ENCODE results near the gene ADIPOR1.
"Not testable (repeated sequence)": the region's sequence is repeated elsewhere in the genome, so short reads cannot be mapped to it uniquely, and the experiment has no call there.

ADIPOR1 gene

DNA sequence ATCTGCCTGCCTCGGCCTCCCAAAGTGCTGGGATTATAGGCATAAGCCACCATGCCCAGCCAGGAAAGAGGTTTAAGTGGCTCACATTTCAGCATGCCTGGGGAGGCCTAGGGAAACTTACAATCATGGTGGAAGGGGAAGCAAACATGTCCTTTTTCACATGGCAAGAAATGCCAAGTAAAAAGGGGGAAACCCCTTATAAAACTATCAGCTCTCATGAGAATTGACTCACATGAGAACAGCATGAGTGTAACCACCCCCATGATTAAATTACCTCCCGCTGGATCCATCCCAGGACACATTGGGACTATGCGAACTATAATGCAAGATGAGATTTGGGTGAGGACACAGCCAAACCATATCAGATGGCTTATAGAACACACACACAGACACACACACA lies 22.3 kb downstream of the ADIPOR1 start:
- no peak for DNase-seq

GRCh38 chr1:202934755-202935154 lies 23.4 kb downstream of the ADIPOR1 start:
- no peak for DNase-seq

- DNase-seq, result no peak
Measured at GRCh38 chr1:202932476-202932875, 25.6 kb downstream of the ADIPOR1 start.

DNA sequence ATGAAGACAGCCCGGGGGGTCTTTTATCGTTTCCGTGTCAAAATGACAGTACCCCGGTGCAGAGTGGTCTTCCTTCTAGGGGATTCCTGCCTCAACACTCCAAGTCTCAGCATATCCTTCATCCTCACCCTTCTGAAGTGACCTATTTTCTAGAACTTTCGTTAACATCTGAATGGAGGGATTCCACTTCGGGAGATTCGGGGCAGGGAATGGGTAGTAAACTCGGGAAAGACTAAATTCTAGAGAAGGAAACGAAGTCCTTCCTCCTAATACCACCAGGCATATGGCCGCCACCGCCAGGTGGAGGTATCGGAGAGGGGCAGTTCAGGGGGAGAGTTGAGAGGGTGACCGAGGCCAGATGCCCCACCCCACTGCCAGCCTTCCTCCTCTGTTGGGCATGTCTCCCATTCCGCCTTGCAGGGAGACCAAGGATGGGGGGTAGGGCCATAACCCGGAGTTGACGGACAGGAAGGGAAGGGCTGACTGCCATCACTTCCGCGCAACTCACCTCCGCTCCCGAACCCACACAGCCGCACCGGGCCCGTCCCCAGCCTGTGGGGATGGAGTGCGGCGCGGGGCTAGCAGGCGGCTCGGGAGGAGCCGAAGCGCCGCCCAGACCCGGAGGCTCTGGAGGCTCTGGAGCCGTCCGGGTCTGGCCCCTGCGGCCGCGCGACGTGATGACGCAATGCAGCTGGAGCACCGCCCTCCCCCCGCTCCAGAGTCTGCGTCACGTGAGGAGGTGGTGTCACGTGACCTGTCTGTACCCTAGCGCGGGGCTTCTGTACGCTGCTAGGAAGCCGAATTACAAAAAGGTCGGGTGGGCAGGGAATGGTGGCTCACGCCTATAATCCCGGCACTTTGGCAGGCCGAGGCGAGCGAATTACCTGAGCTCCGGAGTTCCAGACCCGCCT lies 31.3 kb downstream of the ADIPOR1 start, which contains the start of gene KLHL12:
Gene KLHL12, minus strand, starts transcription at position 654 of the 911 bp plus-strand sequence. CDS start 2,072 bp downstream, outside the sequence.
- peak; percentile 93 for DNase-seq

DNA sequence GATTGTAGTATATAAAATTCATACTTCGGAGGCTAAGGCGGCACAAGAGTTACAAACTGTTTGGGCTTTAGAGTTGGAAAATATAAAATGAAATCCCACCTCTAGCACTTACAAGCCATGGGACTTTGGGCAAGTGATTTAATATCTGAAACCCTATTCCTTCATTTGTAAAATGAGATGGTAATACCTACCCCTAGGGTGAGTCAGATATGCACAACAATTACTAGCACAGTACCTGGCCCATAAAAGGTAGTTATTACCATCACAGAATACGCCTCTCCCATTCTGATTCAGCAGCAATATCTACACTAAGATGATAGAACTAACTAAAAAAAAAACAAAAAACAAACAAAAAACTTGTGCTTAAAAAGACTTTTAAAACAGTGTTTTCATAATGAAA lies 34.6 kb downstream of the ADIPOR1 start:
- DNase-seq, result no peak

DNA sequence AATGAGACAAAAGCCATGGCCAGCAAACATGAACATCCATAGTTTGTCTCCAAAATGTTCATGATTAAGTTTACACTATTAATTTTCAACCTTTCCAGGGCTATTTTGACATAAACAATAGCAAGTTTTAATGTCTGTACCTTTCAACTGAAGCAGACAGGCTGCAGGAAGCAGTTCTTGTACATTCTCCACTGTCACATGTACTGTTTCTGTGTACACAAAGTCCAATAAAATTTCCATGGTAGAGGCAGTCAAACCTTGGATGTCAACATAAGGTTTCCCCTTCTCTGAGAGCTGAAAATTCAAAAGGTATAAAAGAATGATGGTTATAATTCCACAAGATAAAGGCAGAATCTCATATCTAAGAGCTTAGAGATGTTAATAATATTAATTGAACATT lies 38.5 kb downstream of the ADIPOR1 start:
- no peak for DNase-seq

- no peak for DNase-seq
Measured at GRCh38 chr1:202915146-202915545, 43.0 kb downstream of the ADIPOR1 start.

DNA sequence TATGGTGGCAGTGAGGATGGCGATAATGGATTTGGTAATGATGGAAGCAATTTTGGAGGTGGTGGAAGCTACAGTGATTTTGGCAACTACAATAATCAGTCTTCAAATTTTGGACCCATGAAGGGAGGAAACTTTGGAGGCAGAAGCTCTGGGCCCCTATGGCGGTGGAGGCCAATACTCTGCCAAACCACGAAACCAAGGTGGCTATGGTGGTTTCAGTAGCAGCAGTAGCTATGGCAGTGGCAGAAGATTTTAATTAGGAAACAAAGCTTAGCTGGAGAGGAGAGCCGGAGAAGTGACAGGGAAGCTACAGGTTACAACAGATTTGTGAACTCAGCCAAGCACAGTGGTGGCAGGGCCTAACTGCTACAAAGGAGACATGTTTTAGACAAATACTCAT lies 45.6 kb downstream of the ADIPOR1 start:
- not testable (repeated sequence) for DNase-seq

DNA sequence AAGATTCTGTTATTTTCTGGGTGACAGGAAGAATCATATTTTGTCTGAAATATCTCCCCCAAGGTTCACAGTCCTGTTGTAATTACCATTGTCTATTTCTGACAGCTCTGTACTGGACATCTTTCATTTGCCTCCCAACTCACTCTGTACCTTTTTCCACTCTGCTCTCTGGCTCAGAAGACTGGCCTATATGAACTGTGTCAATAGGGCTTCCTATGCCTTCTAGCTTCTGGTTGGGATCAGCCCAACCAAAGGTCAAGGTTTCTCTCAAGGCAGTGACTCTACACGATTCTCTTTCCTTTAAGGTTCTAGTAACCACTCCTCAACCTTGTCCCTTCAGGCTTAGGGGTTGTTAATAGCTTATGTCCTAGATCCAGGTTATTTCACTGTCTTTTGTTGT lies 48.6 kb downstream of the ADIPOR1 start:
- no peak for DNase-seq

GRCh38 chr1:202908998-202909397 lies 49.1 kb downstream of the ADIPOR1 start:
- no peak for DNase-seq

GRCh38 chr1:202905331-202905730 lies 52.8 kb downstream of the ADIPOR1 start:
- DNase-seq, result no peak

GRCh38 chr1:202903808-202904207 lies 54.3 kb downstream of the ADIPOR1 start:
- not testable (repeated sequence) for DNase-seq

DNA sequence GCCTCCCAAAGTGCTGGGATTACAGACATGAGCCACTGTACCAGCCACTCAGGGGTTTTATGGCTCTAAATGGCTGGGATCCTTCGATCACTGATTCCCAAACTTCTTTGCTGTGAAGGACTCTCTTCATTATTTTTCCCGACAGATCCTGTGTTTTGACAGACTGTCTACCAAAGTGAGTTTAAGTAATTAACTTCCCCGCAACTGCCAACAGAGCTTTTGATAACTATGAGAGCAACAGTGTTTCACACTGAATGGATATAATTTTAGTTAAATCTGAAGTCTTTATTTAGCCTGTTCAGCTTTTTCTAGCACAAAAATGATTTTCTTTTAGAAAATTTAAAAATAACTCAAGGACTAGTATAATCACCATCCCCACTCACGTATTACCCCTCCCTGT lies 56.6 kb downstream of the ADIPOR1 start:
- DNase-seq, result no peak

GRCh38 chr1:202892501-202892900 lies 65.6 kb downstream of the ADIPOR1 start:
- no peak for DNase-seq
